NCI-H460 (cell line): Measurements from ENCODE around the gene TUBGCP4. TPM values are rescaled to one million over a fixed set of nuclear protein-coding genes. Genes with fewer than 3 reads are reported as not detected.

Experiments
- DNase-seq: peaks from one replicate; pipeline ENCODE4 v3.0.0-alpha.2; 2016; ENCODE audit warnings: low read depth; ENCODE audit errors: extremely low read depth
- polyA plus RNA-seq: library from polyadenylated mRNA; depleted of rRNA; stranded (reverse); fragments of >200 nt; gene quantifications from 2 replicates; pipeline ENCODE4 v1.2.3, GENCODE V29; 2014; cell fraction: nucleus; rRNA removed
- total RNA-seq: library from RNA; depleted of rRNA; stranded (reverse); fragments of >200 nt; shearing (Covaris generic); gene quantifications from 2 replicates; pipeline ENCODE4 v1.2.3, GENCODE V29; 2014; rRNA removed

TUBGCP4 gene, protein sequence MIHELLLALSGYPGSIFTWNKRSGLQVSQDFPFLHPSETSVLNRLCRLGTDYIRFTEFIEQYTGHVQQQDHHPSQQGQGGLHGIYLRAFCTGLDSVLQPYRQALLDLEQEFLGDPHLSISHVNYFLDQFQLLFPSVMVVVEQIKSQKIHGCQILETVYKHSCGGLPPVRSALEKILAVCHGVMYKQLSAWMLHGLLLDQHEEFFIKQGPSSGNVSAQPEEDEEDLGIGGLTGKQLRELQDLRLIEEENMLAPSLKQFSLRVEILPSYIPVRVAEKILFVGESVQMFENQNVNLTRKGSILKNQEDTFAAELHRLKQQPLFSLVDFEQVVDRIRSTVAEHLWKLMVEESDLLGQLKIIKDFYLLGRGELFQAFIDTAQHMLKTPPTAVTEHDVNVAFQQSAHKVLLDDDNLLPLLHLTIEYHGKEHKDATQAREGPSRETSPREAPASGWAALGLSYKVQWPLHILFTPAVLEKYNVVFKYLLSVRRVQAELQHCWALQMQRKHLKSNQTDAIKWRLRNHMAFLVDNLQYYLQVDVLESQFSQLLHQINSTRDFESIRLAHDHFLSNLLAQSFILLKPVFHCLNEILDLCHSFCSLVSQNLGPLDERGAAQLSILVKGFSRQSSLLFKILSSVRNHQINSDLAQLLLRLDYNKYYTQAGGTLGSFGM
- total RNA-seq: 13.5 and 13.7 TPM in 2 replicates
- polyA plus RNA-seq: 21.5 and 23.3 TPM in 2 replicates

DNA sequence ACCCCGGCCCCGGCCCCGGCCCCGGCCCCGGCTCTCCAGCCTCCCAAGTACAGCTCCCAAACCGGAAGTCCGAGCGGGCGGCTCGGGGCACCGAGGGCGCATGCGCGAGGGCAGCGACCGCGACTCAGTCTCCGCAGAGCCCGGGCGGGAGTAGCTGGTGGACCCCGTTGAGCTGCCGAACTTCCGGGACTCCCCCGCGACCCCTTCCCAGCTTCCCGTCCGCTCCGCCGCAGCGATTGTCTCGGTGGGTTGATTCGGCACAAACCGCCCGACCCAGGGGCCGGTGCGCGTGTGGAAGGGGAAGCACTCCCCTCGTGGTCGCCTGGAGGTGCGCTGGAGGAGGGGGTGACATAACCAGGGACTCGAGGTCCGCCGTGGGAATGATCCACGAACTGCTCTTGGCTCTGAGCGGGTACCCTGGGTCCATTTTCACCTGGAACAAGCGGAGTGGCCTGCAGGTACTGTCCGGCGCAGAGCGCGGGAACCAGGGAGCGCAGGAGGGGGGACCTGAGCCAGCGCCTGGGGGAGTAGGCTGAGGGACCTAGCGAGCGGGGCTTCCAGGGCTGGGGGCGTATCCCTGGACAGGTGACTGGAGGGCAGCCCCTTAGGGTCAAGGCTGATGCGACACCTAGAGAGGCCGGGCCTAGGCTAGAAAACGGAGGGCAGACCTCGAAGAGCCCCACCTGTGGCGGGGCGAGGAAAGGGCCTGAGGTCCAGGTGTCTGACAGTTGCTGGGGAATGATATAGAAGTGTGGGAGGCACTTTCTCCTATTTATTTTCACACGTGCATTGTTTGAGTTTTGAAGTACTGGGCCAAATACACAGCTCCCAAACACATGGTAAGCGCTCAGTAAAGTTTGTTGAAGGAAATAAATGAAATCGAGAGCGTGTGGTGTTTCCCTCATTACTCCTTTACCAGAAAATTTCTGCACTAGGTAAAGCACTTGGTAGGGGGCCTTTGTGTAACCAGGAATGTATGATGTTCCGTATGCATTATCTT is at the start of gene TUBGCP4, which contains the start of gene ZSCAN29:
TSS of gene TUBGCP4 (plus strand) at position 127 of the 1,000 bp plus-strand sequence. CDS start at position 381, 254 bp downstream.
TSS of gene ZSCAN29 (minus strand) at position 69 of the 1,000 bp plus-strand sequence. CDS start 1,130 bp downstream, outside the sequence.
- DNase-seq: peak; percentile 66

GRCh38 chr15:43325039-43325684 is 45.7 kb upstream of the TUBGCP4 start:
- DNase-seq: no peak

DNA sequence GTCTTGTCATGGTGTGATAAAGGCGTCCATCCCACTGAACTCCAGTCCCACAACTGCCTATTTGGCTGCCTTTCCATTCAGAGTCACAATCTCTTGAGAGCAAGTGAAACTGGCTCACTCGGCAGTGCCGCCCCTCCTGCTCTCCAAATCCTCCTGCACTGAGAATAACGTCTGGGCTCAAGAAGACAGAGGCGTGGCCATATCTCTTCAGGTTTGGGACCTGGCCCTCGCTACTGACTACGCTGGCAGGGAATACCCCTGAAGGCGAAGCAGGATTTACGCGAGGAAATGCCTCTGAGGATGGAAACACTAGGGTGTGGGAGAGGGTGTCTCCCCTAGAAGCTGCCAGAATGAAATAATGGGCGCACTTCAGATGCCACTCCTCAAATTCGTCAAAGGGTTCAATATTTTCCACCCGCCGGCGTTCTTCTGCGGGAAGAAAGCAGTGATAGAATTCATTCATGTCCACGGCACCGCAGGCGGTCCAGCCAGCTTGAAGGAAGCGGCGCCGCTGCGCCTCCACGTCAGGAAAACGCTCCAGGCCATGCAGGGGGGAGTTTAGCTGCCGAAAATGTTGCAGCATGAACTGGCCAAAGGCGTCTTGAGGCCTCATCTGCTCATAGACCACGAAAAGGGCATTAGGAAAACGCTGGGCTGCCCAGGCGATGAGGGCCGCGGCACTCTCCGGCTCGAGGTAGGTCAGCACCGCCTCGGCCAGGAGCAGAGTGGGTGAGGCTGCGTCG is 41.5 kb upstream of the TUBGCP4 start:
- no peak for DNase-seq

DNA sequence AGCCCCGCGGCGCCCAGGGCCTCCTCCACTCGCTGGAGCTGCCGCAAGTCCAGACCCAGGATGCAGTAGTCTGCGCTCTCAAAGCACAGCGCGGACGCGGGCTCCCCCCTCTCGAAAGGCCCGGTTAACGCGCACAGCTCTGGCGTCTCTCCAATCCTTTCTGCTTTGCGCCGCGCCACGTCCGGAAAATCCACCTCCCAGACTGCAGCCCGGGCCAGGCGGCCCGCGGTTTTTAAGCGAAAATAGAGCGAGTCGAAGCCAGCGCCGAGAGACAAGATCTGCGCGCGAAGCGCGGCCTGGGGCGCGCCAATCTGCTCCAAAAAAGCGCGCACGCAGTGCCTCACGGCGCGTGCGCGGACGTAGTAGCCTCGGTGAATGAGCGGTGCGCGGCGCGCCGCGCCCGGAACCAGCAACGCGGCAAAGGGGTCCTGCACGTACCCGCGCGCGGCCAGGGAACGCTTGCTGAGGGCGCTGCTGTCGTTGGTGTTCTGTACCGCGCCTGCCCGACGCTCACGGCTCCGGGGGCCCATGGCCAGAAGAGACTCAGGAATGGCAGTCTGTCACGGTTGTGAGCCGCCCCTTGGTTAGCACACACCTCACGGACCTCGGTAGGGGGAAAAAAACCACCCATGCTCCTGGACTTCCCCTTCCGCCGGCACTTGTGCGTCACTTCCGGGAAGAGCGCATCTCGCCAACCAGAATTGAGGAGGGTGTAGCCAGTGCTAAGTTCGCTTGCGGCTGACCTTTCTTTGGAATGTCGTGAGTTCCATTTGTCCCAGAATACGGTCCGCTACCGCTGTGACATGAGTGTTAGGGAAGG is 40.7 kb upstream of the TUBGCP4 start, which contains the start of gene LCMT2:
TSS of gene LCMT2 (minus strand) at position 614 of the 820 bp plus-strand sequence. CDS start at position 530, 84 bp downstream.
- DNase-seq: peak; percentile 94

- no peak for DNase-seq
Observed at GRCh38 chr15:43330780-43331087, 40.2 kb upstream of the TUBGCP4 start.

- DNase-seq: no peak
Observed at GRCh38 chr15:43346305-43346704, 24.6 kb upstream of the TUBGCP4 start.

DNA sequence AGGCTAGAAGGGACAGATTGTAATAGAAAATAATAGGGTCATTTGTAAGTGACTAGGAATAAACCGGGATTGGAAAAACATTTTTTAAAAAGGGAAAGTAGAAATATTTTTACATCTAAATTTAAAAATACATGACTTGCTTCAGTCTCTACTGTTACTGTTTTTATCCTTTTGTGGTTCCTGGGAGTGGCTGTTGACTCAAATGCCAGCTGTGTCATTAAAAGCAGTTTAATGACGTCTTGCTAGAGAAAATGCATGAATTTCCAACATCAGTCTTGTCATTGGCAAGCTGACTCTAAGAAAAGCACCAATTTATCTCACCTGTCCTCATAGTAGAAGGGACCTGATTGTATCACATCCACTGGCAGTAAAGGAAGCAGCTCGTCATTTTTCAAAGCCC is 23.8 kb upstream of the TUBGCP4 start:
- no peak for DNase-seq

DNA sequence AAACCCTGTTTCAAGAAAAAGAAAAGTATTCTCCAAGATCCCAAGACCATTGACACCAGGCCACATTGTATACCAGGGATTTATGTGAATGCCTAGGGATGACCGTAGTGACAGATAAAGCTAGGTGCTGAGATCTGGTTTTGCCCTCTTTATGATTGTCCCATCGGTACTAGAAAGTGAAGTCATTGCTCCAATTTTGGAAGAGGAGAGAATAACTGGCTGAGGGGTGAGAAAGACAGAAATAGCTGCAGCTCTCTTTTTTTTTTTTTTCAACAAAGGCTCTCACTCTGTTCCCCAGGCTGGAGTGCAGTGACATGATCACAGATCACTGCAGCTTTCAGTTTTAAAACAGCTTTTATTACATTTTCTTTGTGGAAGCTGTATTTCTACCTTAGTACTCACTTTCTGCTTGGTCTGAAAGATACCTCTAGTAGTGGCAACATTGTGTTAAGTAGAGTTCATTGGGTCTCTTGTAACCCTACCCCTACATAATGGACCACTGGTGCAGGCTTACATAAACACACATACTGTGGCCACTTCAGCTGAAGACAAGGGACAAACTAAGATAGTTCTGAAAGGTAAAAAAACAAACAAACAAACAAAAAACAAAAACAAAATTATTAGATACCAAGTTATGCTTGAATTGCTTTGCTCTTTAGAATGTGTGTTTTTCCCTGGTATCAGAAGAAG is 18.1 kb upstream of the TUBGCP4 start:
- DNase-seq: no peak

- DNase-seq: no peak
Observed at GRCh38 chr15:43360821-43361220, 10.1 kb upstream of the TUBGCP4 start.

DNA sequence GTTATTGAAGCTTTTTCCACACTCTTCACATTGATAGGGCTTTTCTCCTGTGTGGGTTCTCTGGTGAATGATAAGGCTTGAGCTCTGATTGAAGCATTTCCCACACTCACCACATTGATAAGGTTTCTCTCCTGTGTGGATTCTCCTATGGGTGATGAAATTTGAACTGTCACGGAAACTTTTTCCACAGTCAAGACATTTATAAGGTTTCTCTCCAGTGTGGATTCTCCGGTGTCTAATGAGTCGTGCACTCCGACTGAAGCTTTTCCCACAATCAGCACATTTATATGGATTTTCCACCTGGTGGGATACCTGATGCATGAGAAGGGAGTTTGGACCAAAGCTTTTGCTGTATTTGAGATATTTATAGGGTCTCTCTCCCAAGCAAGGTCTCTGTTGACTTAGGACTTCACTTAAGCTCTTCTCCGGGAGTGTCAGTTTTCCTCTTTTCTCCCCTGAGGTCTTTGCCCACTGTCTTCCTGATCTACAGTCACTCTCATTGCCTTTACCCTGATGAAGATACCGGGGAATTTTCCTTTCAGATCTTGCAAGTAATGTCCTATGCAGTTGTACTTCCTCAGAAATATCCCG is 9.5 kb upstream of the TUBGCP4 start:
- DNase-seq: no peak

DNA sequence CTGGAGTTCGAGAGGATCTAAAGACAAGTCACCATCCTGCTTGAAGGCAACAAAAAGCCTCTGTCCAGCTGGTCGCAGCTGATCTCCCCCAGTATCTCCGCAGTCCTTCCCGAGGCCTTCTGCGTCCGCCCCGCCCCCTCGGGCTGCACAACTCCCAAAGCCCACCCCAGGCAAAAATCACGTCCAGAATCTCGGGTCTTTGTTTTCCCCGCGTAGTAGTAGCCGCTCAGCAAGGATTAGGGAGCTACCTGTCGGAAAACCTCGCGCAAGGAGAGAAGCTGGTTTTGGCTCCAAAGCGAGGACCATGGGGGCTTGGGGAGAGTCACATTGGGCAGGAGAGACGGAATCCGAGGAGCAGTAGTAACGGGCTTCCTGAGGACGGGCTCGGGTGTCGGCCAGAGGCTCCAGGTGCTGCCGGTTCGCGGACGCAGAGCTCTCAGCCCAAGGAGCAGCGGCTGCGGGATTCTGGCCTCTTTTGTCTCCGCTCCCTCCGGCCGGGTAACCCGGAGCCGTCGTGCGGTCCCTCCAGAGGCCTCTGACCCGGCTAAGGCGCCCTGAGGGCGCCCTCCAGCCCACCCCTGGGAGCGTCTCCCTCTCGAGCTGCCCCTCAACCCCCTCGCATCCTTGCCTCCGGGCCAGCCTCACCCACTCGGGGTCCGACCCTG is 459 bp upstream of the TUBGCP4 start:
- DNase-seq: no peak

GRCh38 chr15:43376017-43376705 is 5.3 kb downstream of the TUBGCP4 start:
- DNase-seq: peak; percentile 14

DNA sequence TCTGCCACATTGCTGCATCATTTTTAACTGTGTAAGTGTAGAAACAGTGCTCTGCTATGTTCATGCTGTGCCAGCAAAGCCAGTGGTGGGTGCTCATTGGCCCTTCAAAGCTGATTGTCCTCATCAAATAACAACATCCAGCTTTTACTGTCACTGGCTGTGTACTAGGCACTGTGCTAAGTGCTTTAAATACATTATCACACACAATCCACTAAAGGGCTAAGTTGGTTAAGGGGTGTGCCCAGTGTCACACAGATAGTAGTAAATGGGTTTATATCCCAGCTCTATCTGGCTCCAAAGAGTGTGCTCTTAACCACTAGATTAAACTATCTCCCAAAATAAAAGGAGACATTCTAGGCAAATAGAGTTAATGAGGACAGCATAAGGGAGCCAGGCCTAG is 7.7 kb downstream of the TUBGCP4 start:
- DNase-seq: no peak

DNA sequence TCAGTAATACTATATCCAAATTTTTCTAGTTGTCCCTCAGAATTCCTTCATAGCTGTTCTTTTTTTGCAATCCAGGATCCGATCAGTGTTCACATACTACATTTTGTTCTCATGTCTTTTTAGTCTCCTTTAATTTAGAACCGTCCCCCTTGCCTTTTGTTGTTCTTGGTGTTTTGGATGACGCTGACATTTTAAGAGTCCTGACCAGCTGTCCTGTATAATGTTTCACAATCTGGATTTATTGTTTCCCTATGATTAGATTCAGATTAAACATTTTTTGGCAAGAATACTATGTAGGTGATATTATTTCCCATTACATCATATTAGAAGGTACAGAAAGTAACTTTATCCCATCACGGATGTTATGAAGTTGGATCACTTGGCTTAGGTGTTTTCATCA is 11.4 kb downstream of the TUBGCP4 start:
- no peak for DNase-seq

DNA sequence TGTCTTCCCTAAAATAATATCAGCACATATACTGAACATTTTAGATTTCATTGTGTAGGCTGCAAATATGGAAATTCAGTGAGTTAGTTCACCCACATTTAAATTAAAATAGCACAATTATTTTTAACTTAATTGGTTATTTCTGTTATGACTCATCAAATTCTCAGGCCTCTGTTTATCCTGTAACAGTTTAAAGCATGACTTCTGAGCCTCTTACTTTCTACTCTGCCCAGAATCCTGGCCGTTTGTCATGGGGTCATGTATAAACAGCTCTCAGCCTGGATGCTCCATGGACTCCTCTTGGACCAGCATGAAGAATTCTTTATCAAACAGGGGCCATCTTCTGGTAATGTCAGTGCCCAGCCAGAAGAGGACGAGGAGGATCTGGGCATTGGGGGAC is 12.2 kb downstream of the TUBGCP4 start:
- no peak for DNase-seq

GRCh38 chr15:43390723-43391122 is 19.8 kb downstream of the TUBGCP4 start:
- DNase-seq: no peak
